ENCODE measurements around the gene MYH9.

Gene MYH9

GRCh38 chr22:36409056-36409455, 21.3 kb upstream of the MYH9 start:
- TF ChIP-seq CTCF (IDR thresholded peaks at IDR 0.05; ENCODE audit: extremely low read depth, missing control alignments) = no peak
- no peak for DNase-seq (ENCODE audit: low spot score)

GRCh38 chr22:36406721-36407120, 19.0 kb upstream of the MYH9 start:
- no peak for DNase-seq (ENCODE audit: low spot score)
- TF ChIP-seq CTCF (IDR thresholded peaks at IDR 0.05; ENCODE audit: extremely low read depth, missing control alignments) = no peak

- no peak for TF ChIP-seq CTCF (IDR thresholded peaks at IDR 0.05; ENCODE audit: extremely low read depth, missing control alignments)
- DNase-seq (ENCODE audit: low spot score) = no peak
These were observed 18.1 kb upstream of the MYH9 start for GRCh38 chr22:36405671-36406538.

DNA sequence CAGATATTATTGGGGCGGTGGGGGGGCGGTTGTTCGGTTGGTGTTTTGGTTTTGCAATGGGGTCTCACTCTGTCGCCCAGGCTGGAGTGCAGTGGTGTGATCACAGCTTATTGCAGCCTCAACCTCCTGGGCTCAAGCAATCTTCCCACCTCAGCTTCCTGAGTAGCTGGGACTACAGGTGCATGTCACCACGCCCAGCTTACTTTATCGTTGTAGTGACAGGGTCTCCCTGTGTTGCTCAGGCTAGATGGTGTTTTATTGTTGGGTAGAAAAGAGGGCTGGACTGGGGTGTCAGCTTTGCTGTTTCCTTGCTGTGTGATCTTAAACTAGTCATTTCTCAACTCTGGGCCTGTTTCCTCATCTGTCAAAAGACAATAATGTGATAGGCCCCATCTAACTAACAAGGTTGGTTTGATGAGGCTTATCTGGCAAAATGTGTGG, 17.5 kb upstream of the MYH9 start:
- no peak for TF ChIP-seq CTCF (IDR thresholded peaks at IDR 0.05; ENCODE audit: extremely low read depth, missing control alignments)
- no peak for DNase-seq (ENCODE audit: low spot score)

DNA sequence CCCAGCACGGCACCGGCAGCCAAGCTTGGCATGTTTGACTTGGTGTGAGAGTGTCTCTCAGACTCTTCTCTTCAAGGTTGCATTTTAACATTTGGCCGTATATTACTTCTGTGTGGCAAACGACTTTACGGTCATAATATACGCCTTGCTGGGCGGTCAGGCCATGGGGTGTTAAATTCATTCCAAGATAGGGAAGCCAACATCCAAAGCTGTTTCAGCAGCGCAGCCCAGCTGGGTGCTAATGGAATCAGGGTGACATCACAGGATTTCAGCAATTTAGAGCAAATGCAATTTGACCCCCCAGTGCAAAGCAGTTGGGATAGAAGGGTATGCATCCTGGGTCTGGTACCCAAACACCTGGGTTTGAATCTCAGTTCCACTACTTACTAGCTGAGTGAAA, 16.7 kb upstream of the MYH9 start:
- no peak for DNase-seq (ENCODE audit: low spot score)
- no peak for TF ChIP-seq CTCF (IDR thresholded peaks at IDR 0.05; ENCODE audit: extremely low read depth, missing control alignments)

DNA sequence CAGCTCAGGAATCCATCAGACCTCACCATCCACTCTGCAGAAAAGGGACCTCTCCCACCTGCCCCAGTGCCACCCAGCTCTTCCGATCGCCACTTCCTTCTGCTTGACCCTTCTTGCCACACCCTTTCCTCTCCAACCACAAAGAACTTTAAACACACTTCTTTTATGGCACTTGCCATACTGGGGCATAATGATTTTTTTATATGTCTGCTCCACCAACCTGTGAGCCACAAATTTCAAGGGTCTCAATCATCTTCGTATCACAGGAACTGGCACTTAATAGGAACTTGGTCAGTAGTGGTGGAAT, 11.7 kb upstream of the MYH9 start:
- no peak for DNase-seq (ENCODE audit: low spot score)
- no peak for TF ChIP-seq CTCF (IDR thresholded peaks at IDR 0.05; ENCODE audit: extremely low read depth, missing control alignments)

- no peak for DNase-seq (ENCODE audit: low spot score)
- no peak for TF ChIP-seq CTCF (IDR thresholded peaks at IDR 0.05; ENCODE audit: extremely low read depth, missing control alignments)
These were observed 11.1 kb upstream of the MYH9 start for GRCh38 chr22:36398601-36399471.

All from GM20000 (cell line).